Activated CD4-positive, alpha-beta T cell treated with anti-CD3 and anti-CD28 coated beads, Interleukin-2, amount 50 U/mL, for 24 hours (primary cell): Measurements from ENCODE around the gene LRRC47.

ENCODE experiments used
- DNase-seq, 2 donors: peaks; one replicate each; pipeline ENCODE4 v3.0.0-alpha.2; 2020; ENCODE audit warnings: low read depth in 1 of 2, low spot score in 1 of 2

The LRRC47 gene

GRCh38 chr1:3772715-3773571, 23.4 kb downstream of the LRRC47 start, which contains the start of gene SMIM1:
TSS of gene SMIM1 (plus strand) at chr1:3772749. CDS start at chr1:3775374, 2,625 bp downstream.
- no peak for DNase-seq

GRCh38 chr1:3772027-3772714, 24.1 kb downstream of the LRRC47 start:
- peak; percentile 63 to 80 for DNase-seq

GRCh38 chr1:3771108-3772026, 24.9 kb downstream of the LRRC47 start:
- no peak for DNase-seq

GRCh38 chr1:3770047-3770765, 26.1 kb downstream of the LRRC47 start:
- no peak for DNase-seq

- DNase-seq, result no peak
Measured at GRCh38 chr1:3768811-3769390, 27.4 kb downstream of the LRRC47 start.

DNA sequence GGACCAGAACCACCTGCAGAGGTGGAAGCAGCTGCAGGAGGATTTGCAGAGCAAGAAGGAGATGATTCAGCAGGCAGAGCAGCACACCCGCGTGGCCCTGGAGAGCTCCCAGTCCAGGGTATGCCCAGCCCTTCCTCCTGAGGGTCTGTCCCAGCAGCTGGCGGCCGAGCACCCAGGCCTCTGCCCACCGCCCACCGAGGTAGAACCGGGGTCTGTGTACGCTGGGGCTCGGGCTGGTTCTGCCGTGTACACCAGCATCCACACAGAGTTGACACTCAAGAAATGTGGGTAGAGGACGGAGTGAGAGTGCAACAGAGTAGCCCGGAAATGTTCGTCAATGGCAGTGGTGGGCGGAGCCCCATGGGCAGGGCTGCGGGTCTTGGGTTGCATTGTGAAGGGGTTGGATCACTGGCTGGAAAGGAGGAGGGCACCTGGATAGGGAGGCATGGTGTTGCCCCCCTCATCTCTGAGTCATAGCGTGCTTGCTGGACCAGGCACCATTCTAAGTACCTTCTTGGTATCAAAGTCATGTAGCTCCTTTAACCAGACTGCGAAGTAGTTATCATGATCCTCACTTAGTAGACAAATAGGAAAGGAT, 28.9 kb downstream of the LRRC47 start:
- no peak for DNase-seq

DNA sequence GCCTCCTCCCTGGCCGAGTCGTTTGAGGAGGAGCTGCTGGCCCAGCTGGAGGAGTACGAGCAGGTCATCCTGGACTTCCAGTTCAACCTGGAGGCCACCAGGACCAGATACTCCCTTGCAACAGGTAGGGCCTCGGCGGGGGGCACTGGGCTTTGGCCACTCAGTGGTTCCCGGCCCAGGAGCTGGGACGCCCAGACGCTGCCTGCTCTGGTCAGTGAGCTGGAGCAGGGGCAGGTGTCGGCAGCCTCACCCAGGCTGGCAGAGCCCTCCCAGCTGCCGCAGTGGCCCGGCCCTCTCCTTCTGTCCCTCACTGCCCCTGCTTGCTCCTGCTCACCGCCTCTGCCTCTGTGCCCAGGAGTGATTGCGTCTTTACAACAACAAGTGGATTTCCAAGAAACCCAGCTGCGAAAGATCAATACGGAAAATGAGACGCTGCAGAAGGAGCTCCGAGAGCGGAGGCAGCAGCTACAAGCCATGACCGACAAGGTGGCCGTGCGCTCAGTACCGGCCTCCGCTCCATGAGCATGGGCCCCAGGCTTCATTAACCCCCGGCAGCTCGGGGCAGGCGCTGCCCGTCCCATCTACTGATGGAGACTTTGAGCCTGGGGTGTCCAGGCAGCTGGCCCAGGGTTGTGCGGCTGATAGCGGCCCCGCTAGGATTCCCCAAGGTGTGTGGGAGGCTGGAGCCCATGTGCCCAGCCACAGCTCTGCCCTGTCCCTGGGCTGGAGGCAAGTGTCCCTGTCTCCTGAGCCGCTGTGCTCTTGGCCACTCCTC, 32.8 kb downstream of the LRRC47 start:
- DNase-seq, result no peak

DNA sequence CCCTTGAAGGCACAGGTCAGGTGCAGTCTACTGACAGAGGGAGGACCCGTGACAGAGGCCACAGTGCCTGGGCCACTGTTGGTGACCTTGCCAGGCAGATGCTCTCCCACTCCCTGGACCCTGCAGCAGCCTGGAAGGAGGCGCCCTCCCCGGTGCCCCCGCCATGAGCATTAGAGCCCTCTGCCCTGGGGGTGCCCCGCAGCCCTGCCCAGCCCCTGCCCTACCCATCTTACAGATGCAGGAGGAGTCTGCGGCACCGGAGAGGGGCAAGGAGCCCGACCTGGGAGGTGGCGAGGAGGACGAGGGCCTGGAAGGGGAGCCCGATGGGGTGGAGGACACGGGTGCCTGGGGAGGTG, 33.4 kb downstream of the LRRC47 start:
- no peak for DNase-seq

DNA sequence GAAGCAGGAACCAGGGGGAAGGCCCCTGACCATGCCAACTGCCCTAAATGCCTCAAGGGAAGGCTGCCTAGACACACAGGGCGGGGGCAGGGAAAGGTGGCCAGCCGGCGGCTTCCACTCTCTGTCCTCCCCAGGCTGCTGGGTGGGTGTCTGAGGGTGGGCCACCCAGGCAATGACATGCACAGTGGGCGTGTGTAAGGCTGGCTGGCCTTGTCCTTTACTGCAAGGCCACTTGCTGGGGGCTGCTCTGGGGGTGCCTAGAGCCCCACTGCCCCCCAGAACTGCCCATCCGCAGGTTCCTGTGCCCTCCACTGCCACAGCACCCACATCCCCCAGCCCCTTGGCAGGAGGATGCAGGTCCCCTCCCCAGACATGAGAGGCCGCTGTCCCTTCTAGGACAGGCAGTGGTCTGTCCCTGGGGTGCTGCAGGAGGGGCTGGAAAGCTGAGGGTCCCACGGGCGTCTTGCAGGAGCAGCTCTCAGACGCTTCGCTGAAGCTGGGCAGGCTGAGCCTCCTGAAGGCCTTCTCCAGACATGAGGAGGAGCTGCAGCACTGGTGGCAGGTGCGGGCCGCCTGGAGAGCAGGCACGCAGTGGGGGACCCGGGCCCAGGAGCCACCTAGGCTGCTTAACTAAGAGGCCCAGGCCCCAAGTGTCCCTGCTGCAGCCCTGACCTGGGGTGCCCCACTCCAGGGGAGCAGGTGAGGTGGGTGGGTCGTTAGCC, 34.0 kb downstream of the LRRC47 start:
- no peak for DNase-seq

GRCh38 chr1:3761296-3762010, 34.8 kb downstream of the LRRC47 start:
- no peak for DNase-seq

DNA sequence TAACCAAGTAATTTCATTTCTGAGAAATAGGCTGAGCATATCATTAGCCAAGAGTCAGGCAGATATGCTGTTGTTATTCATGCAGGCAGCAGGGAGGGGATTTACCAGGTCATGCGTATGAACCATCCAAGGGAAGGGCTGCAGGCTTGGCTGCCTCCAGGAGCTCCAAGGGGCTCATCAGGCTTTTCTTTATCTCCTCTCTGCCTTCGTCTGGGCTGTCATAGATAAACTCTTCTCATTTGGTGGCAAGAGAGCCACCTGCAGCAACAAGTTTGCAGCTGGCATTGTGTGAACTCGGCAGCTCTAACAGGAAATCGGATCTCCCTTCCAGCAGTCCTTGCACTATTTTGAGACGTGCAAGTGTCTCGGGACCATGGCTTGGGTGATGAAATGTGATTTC, 36.5 kb downstream of the LRRC47 start:
- no peak for DNase-seq

- no peak for DNase-seq
Measured at GRCh38 chr1:3759164-3759563, 37.1 kb downstream of the LRRC47 start.

- no peak for DNase-seq
Measured at GRCh38 chr1:3756394-3756793, 39.9 kb downstream of the LRRC47 start.

DNA sequence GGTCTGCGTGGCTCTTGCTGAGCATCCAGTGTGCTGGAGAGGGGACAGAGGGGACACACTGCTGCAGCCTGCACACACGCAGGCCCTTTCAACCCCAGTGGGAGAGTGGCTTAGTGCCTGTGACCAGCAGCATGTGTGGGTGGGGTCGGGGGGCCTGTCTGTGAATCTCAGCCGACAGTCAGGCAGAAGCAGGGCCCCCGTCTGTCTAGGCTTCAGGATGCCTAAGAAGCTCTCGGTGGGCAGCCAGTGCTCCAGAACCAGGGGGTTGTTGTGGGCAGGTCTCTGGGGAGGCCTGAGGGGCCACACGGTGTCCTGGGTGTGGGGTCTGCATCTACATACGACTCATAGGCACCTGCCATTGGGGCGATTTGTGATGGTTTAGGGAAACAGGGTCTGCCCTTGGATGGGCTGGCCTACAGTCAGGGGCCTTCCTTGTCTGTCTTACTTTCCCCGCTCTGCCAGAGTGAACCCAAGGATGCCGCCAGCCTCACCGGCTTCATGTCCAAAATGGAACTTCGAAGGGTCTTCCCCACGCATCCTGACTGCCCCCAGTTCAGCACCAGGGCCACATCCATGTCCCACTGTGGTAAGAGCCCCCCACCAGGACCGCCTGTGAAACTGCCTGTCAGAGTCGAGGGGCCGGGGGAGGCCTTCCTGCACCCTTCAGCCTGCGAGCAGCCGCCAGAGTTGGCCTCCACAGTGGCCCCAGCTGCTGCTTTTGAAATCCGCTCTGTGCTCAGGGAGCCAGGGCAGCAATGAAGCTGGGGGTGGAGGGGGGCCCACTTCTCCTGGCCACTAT, 42.4 kb downstream of the LRRC47 start:
- no peak for DNase-seq

DNA sequence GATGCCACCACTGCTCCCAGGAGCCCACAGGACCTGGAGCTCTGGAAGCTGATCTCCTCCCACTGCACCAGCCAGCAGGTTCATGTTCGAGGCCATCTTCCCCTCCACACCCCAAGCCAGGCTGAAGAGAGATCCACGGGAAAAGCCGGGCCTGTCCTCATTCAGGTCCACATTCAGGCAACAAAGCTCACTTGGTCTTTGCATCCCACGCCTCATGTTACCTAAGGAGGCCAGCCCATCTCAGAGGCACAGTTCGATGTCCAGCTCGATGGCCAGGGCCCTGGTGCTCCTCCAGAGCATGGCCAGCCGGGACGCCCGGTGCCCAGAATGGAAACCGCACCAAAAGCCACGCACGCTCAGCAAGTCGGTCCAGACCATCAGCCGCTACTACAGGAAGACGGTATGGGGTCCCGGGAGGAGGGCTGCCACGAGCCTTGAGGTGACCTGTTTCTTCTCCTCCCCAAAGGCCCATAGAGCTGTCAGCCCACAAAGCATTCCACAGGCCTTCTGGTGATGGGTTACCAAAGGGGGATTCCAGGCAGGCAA, 43.8 kb downstream of the LRRC47 start, which contains the start of gene CCDC27:
CCDC27 (plus strand) TSS at position 51 of the 546 bp plus-strand sequence; CDS start at position 83, 32 bp downstream.
- no peak for DNase-seq

DNA sequence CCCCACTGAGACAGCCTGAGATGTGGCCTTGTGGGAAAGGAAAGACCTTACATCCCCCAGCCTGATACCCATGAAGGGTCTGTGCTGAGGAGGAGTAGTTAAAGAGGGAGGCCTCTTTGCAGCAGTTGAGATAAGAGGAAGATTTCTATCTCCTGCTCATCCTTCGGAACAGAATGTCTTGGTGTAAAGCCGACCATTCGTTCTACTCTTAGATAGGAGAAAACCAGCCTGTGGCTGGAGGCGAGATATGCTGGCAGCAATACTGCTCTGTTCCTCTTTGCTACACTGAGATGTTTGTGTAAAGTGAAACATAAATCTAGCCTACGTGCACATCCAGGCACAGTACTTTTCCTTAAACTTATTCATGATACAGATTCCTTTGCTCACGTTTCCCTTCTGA, 45.6 kb downstream of the LRRC47 start:
- DNase-seq, result no peak

DNA sequence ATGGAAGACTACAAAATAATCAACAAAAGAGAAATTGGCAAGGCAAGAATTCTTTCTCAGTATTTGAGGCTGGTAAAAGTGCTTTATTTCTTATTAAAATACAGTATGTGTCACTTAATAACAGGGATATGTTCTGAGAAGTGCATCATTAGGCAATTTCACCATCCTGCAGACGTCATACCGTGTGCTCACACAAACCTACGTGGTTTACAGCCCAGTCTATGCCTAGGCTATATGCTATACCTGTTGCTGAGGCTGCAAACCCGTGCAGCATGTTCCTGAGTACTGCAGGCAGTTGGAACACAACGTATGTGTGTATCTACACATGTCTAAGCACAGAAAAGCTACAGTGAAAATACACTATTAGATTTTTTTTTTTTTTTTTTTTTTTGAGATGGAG, 46.8 kb downstream of the LRRC47 start:
- no peak for DNase-seq
